ENCODE measurements around the gene DUS2.

DNA sequence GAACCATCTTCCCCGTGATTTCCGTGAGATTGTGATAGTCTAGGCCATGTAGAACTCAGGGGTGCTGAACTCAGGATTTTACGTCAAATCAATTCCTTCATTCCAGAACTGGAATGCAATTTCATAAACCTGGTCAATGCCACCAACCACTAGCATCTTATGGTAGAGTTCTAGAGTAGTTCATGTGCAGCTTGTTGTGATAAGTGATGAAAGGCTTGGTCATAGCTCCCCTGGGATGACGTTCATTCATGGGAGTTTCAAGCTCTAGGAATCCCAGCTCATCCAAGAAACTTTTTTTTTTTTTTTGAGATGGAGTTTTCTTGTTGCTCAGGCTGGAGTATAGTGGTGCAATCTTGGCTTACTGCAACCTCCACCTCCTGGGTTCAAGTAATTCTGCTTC is 20.1 kb upstream of the DUS2 start:
- TF ChIP-seq, protein P1, sequence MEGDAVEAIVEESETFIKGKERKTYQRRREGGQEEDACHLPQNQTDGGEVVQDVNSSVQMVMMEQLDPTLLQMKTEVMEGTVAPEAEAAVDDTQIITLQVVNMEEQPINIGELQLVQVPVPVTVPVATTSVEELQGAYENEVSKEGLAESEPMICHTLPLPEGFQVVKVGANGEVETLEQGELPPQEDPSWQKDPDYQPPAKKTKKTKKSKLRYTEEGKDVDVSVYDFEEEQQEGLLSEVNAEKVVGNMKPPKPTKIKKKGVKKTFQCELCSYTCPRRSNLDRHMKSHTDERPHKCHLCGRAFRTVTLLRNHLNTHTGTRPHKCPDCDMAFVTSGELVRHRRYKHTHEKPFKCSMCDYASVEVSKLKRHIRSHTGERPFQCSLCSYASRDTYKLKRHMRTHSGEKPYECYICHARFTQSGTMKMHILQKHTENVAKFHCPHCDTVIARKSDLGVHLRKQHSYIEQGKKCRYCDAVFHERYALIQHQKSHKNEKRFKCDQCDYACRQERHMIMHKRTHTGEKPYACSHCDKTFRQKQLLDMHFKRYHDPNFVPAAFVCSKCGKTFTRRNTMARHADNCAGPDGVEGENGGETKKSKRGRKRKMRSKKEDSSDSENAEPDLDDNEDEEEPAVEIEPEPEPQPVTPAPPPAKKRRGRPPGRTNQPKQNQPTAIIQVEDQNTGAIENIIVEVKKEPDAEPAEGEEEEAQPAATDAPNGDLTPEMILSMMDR (IDR thresholded peaks at IDR 0.05; ENCODE audit: low read depth, low read length, missing input control) = no peak
- TF ChIP-seq, protein P2, sequence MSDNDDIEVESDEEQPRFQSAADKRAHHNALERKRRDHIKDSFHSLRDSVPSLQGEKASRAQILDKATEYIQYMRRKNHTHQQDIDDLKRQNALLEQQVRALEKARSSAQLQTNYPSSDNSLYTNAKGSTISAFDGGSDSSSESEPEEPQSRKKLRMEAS (IDR thresholded peaks at IDR 0.05) = no peak
- no peak for TF ChIP-seq YY1 (IDR thresholded peaks at IDR 0.05)
